GF-D8 (cell line): ENCODE results near the gene ATG14.
"Not testable (repeated sequence)": the region's sequence is repeated elsewhere in the genome, so short reads cannot be mapped to it uniquely, and the experiment has no call there.

Experiments
- DNase-seq: peaks from one replicate; lab custom pipeline; 2025; lab: John Stamatoyannopoulos, UW

The ATG14 gene

DNA sequence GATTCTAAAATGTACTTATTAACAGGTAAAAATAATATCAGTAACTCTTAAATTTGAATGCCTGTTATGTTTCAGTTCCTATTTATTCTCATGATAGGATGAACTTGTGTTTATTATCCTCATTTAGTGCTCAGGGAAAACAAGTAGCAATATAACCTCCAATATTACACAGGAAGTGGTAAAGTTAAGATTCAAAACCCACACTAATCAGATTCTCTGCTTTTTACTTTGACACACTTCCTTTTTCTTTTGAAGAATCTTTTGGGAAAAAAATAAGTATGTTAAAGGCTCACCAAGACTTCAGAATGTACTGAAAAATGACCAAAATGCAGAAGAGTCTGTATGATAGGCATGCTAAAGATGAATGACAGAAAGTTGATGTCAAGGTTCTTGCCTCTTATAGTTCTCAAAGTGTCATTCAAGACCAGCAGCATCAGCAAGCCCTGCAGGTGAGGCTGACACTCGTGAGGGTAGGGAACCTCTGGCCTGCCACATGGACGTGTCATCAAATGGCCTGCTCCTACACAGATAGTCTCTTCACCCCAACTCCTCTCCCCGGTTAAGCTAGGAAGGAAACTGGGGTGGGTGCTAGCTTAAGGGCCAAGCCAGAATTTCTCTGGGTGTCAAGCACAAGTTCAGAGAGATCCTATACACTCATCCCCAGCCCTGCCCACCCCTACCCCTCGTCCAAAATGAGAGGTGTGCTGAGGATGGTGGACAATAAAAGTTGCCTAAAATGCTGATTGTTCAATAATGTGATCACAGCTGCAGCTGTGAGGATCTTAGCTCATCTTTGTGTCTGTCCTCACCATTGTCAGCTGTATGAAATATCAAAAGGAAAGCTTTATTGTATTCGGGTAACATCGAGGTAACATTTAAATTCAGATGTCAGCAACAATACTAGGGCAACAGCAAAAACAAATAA, 22.5 kb upstream of the ATG14 start:
- DNase-seq, result no peak

DNA sequence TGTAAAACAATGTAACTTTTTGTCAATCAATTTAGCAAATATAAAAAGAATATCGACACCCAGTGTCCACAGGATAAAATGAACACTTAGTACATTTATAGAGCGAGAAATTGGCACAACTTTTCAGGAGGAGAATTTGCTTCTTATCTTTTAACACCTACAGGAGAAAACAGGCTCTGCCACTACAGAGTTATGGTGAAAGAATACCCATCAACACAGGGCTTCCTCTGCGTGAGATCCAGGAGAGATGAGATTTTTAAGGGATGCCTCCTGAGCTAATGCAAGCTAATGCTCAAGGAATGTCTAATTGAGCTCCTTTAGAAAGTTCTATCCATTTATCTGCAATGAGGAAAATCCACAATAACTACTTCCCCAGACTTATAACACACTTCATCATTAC, 21.0 kb upstream of the ATG14 start:
- no peak for DNase-seq

DNA sequence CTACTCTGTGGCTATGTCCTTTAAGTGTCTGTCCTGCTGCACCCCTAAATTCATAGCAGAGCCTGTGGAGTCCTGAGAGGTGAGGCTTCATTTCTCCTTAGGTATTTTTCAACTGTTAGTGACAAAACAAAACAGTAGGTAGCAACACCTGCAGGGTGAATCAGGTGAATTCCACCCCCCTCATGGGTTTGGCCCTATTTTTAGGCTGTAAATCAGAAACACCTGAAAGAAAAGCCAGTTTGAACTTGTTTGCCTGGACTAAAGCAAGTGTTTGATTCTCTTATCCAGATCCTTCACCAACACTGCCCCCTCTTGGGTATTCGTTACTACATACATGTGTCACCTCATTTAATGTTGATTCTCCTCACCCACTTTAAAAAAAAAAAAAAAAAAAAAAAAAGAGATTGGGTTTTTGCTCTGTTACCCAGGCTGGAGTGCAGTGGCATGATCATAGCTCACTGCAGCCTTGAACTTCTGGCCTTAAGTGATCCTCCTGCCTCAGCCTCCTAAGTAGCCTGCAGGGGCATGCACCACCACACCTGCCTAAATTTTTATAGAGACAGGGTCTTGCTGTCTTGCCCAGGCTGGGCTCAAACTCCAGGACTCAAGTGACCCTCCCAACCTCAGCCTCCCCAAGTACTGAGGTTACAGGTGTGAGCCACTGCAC, 18.5 kb upstream of the ATG14 start:
- DNase-seq, result peak; percentile 17

DNA sequence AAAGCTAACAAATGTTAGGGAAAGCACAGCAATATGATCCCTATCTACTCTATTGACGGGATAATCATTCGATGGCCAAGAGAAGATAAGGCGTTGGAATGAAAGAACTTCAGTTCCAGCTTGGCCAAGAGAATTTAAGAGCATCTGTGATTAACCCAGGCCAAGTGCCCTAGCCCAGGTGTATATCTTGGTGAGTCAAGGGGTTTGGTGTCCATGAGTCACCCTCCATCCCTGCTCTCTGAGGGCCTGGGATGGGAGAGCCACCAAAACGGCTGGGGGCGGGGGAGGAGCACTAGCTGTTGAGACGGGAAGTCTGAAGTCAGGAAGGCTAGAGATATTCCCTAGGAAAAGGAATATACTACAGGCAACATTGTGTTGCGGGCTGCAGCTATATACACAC, 15.8 kb upstream of the ATG14 start:
- no peak for DNase-seq

DNA sequence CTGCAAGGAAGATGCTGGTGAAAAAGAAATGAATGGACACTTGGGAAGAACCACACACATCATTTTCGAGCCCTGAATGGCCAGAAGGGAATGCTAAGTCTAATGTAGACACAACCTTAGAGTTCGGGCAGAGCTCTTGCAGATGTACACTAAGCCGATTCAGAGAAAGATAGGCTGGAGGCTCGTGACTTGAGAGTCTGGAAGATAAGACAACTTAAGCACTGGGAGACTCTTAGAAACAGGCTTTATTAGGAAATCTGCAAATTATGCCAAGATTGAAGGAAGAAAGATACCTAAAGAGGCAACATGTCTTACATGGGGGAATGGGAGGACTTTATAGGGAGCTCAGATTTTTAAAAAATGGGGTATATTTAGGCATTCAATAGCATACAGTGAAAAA, 15.3 kb upstream of the ATG14 start:
- DNase-seq, result no peak

DNA sequence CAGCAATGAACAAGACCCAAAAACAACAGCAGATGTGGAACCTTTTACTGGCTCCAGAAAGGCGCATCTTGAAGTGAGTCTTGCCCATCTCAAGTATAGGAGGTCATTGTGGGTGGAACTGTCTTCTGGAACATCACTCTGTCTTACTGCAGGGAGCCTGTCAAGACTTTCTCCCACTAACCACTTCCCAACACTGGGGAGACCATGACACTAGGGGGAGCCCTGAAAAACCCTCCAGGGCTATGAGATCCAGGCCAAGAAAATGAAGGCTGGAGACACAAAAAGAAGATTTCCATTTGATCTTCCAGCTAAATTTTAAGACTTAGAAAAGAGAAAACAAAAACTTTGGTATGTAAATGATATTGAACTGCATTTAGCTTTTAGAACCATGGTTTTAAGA, 13.5 kb upstream of the ATG14 start:
- no peak for DNase-seq

DNA sequence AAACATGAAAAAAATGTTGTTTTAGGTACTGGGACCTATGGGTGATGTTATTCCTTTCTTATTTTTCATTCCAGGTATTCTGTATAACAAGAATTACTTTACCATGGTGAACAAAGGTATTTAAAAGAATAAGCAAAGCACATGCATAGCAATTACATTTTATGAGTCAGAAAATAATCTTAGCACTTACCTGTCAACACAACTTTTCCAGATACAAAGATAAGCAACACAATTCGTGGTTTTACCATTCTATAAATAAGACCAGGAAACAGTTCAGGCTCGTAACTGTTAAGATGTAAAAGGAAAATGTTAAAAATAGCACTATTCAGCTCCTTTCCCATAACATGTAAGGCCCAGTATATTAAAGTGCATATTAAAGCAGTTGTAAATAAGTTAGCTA, 12.3 kb upstream of the ATG14 start:
- no peak for DNase-seq

DNA sequence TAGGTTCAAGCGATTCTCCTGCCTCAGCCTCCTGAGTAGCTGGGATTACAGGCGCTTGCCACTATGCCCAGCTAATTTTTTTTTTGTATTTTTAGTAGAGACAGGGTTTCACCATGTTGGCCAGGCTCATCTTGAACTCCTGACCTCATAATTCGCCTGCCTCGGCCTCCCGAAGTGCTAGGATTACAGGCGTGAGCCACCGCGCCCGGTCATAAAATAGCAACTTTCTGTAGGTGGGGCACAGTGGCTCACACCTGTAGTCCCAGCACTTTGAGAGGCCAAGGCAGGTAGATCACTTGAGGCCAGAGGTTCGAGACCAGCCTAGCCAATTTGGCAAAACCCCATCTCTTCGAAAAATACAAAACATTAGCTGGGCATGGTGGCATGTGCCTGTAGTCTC, 10.7 kb upstream of the ATG14 start:
- not testable (repeated sequence) for DNase-seq

DNA sequence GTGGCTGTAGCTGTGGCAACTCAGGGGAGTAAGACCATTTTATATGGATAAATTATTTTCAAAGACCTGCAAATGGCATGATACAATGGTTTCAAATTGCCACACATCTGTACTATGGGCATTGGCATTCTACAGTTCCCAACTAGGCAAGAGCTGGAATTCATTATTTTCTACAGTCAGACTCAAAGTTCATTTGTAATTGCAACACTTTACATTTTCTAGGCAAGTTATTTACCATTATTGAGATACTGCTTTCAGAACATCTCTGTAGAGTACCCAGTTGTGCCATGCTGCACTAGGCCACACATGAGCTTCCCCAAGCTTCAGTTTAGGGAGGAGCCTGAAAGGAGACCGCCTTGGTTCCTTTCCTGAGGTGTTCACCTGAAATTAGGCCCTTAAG, 8.0 kb upstream of the ATG14 start:
- no peak for DNase-seq

DNA sequence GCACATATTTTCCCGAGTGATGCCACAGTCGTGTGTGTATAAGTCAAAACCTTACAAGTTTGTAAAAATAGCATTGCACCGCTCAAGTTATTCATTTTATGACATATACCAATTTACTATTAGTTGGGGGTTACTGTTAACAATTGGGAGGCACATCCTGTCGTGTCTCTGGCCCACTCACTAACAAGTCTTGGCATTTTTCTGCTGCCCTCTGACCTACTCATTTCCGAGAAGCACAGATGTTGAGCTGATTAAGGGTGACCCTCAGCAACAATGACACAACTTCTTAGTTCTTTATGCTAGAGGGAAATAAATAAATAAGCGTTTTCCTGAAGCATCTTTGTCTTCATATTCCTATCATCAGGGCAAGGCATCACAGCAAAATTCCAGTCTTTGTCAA, 6.8 kb upstream of the ATG14 start:
- DNase-seq, result no peak

DNA sequence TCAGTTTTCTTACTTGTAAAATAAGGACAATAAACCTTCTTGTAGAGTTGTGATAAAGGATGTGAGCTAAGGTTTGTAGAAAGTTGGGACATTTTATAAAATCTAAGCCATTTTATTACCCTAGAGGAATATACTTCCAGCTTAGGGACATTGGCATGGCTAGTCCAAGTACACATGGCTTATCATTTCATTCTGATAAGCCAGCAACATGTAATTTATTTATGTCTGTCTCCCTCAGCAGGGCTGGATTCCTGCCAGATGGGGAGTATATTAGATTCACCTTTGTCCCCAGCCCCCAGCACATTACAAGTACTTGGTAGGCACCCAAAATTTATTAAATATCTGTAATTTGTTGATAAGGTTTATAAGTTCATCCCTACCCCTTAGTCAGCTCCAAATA, 6.3 kb upstream of the ATG14 start:
- DNase-seq, result no peak

DNA sequence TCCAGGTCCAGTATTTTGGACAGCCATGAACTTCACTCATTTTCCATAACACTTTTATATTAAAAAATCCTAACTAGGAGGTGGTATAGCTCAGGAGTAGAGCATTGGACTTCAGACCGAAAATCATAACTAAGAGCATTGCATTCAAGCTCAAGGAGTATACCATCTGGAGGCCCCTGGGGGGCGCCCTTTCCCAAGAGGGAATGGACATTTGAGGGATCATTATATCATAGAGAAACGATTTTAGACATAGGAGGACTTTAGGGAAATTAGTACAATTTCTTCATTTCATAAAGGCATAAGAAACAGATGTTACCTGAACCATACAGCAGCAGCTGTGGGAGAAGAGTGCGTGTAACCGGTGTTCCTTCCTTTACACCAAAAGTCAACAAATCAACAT, 5.2 kb upstream of the ATG14 start:
- DNase-seq, result no peak

DNA sequence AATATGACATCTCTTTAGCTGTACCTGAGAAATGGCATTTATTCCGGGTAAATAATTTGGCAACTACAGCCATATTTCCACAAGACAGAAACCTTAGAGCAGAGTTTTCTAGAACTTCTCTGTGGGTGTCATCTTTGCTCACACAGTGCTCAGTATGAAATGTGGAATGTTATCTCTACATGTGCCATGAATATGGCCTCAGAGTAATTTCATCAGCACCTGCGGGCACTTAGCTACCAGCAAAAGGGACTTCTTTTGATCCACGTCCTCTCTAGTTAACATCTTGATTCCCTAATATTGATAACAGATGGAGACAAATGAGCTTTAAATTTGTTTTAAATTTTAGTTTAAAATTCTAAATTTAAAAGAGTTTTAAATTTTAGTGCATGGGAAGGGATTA, 2.9 kb upstream of the ATG14 start:
- DNase-seq, result no peak

DNA sequence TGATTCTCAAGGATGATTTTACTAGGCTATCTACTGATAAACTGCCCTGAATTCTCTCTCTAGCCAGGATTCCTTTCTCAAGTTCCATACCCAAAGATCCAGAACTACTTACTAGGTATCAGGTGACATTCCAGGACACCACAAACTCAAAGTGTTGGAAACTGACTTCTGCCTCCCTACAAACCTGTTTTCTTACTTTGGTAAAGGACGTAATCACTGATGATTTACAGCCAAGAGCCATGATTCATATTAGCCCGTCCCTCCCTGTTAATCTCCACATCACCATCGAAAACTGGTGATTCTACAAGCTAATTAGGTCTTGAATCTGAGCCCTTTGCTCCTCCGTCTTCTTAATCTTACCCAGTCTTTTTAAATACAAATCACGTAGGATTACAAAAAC, 1.0 kb upstream of the ATG14 start:
- DNase-seq, result no peak

DNA sequence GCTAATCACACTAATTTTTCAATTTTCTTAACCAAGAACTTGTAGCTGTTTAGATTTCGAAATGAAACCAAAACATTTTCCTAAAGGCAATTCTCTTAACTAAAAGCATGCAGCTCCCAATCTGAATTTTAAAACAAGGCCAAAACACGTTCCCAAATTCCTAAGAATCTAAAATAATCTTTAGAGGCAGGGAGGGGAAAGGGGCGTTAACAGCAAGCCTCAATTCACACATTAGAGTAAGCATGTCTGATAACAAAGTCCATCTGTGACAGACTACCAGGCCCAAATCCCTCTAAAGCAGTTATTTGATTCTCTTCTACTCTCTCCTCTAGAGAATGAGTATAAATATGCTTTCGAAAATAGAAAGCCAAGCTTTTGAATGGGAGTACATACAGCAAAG, 754 bp downstream of the ATG14 start:
- no peak for DNase-seq

DNA sequence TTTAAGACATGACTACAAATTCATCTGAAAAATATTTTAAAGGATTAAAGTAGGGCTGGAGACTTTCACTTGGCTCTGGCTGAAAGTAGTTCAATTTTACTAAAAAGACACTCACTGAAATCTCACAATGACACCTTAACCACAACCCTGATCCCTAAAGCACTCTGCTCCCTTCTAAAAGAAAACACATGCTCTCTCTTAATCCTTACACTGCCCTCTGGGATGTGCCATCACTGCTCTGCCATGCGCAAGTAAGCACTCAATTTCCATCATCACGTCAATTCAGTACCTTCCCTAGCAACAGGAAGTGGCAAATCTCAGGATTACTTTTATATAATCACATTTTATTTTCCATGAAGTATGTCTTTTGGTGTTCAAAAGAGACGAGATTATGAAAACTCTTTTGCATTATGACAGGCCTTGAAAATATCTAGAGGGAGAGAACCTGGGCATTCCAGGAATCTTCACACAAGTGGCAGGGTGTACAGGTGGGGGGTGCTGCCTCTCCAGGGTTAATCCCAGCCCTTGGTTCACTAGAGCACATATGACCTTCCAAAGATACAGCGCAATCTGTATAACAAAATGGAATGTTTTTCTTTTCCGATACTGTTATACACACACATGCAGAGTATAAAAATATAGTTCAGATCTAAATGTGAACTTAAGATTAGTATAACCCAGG, 7.3 kb downstream of the ATG14 start:
- DNase-seq, result no peak

DNA sequence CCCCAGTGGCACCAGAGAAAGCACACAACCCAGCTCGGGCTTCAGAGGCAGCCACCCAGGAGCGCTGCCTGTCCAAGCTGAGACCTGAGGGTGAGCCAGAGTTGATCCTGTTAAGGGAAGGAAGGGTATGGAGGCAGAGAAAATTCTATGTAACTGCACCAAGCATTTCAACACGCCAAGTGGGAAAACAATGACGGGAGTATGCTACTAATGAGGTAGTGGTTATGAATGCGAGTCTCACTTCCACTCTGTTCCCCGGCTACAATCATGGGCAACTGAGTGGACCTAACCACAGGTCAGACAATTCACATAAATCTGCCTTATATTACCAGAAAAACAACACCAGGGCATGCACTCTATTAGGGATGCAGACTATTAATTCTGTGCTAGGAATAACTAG, 9.9 kb downstream of the ATG14 start:
- no peak for DNase-seq

DNA sequence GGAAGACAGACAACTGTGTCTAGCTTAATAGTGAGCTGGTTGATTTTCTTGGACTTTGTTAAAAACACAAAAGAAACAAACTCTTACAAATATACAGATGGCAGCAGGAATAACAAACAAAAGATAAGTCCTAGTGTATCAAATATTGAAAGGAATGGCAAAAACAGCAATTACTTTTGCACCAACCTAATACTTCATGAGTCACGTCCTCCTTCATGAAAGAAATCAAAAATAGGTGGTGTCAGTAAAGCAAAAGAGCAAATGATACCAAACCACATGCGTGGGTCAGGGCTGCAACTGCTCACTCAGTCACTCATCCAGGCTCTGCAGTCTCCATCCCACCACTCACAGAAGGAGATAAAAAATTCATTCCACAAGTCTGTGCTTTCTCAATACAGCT, 11.8 kb downstream of the ATG14 start:
- DNase-seq, result no peak

DNA sequence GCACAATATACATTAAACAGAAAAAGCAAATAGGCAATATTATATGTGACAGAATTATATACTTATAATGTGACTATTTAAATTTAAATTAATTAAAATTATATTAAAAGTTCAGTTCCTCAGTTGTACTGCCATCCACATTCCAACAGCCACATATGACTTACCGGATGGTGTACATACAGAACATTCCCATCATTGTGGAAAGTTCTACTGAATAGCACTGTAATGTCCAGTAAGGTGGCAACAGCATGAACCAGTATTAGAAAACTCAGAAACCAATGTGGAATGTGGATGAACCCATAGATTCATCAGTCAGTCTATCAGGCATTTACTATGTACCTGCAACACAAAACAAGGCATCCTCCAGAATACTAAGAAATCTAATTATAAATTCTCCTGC, 12.4 kb downstream of the ATG14 start:
- no peak for DNase-seq

DNA sequence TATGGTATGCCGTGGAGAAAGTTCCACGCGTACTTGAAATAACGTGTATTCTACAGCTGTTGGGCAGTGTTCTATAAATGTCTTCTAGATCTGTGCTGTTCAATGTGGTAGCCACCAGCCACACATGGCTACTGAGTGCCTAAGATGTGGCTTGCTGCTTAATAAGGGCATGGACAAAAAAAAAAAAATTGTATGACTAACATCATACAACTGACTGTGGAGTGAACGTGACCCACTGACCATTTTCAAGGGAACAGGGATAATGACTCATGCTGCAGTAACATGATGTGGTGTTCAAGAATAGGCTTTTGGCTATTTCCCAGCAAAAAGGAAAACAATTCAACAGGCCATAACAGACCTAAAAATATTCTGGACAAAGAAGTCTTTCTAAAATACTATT, 13.0 kb downstream of the ATG14 start:
- DNase-seq, result no peak

DNA sequence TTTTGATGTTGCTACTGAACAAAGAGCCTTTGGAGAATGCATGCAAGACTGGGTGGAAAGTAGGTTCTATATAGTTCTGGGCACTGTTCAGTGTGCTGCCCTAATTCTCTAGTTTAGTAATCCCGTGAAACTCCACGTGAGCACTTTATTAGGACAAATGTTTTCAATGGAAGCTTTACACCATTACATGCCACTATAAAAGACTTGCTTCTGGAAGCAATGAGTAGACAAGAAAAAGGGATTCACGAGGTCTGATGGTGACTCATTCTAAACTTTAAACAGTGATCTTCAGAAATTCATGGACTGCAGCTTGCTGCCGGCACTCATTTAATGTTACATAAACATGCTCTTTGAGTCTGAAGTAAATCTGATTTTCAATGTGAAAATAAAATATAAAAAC, 22.3 kb downstream of the ATG14 start:
- no peak for DNase-seq

DNA sequence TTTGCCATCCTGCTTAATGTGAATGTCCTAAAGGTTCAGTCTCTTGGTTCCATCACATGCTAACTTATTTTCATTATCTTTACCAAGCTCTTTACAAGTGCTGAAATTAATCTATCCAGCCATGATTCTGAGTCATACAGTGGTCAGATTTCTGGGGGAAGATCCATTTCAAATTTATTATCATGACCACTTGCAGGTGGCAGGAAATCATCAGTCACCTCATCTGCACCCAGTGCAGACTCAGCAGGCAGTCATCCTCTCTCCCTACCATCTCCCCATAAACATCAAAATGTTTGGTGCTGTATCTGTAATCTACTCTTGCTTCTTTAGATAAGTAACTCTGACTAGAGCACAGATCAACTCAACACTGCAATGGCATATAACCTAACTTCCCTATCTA, 23.5 kb downstream of the ATG14 start:
- DNase-seq, result no peak

DNA sequence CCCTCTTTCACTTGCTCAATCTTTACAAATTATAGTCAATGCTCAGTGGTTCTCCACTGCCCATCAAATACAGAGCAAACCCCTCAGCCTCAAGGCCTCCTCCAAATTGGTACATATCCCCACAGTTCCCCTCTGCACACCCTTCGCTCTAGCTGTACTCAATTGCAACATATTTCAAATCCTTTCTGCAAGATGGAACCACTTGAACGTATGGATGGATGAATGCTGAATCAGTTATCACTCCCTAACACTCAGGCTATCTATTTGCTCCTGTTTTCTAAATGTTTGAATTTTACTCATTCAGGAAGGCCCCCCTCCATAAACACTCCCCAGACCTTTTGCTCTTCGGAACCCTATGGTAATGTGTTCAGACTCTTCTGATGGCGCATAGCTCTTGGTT, 24.5 kb downstream of the ATG14 start:
- DNase-seq, result no peak
